ENCODE measurements around the gene CUTA.

Gene CUTA

DNA sequence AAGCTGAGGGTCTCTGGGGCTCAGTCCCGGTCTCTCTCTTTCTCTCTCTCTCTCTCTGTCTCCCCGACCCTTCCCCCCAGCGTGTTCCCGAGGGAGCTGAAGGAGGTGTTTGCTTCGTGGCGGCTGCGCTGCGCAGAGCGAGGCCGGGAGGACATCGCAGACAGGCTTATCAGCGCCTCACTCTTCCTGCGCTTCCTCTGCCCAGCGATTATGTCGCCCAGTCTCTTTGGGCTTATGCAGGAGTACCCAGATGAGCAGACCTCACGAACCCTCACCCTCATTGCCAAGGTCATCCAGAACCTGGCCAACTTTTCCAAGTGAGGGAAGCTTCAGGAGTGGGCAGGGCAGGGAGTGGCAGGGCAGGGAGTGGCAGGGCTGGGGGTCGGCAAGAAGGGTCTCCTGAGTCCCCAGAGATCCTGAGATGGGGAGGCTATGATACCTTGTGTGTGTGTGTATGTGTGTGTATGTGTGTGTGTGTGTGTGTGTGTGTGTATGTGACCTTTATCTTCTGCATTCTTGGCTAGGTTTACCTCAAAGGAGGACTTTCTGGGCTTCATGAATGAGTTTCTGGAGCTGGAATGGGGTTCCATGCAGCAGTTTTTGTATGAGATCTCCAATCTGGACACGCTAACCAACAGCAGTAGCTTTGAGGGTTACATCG lies 22.9 kb upstream of the CUTA start:
- in situ Hi-C loops (cut with MboI; ENCODE audit: low pct_unique_long_range_greater_than_20kb, low sequenced_read_pairs): no loop called here
- DNase-seq: no peak

DNA sequence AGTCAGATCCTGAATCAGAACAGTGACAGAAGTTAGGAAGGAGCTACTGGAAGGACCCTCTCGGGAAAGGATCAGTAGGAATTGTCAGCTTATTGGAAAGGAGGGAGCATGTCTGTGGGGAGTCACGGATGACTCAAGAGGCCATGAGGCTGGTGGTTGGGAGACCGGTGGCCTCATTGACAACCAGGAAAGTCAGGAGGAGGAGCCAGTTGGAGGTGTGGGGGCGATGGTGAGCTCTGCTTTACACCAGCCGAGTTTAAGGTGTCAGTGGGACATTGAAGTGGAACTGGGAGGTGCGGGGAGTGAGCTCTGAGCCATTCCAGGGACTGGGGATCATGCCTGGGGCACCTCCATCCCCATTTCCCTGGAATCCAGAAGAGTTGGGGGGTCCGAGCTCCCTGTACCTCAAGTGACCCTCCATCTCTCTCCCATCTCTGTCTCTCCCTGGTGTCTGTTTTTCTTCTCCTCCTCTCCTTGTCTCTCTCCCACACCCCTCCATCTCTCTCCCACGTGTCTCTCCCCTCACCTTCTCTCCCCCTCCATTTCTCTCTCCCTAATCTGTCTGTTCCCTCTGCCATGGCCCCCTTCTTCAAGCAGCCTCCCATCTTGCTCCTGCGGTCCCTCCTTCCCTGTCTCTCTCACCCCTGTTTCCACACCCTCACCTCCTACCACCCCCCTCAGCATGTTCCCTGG lies 22.2 kb upstream of the CUTA start:
- DNase-seq: no peak
- in situ Hi-C loops (cut with MboI; ENCODE audit: low pct_unique_long_range_greater_than_20kb, low sequenced_read_pairs): no loop called here

DNA sequence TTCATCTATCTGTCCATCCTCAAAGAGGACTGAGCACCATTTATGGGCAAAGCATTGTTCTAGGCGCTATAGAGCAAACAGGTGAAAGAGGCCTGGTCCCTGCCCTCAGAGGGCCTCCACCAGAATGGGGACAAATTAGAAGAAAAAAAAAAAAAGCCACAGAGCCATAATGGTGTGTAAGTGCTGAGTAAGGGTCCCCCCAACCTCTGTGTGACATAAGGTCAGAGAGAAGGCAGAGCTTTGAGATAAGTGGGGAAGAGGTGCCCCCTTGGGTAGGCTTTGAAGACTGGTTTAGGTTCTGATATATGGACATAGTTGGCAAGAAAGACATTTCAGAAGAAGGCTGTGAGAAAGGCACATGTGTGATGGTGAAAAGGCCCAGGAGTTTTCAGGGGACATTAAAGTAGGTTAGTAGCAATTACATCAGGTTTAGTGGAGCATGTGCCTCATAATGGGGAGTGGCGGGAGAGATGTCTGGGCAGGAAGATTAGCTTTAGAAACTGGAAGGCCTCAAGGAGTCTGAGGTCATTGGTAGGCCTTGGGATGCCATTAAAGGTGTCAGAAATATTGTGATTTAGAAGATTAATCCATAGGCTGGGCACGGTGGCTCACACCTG lies 21.2 kb upstream of the CUTA start:
- DNase-seq: no peak
- in situ Hi-C loops (cut with MboI; ENCODE audit: low pct_unique_long_range_greater_than_20kb, low sequenced_read_pairs): no loop called here

DNA sequence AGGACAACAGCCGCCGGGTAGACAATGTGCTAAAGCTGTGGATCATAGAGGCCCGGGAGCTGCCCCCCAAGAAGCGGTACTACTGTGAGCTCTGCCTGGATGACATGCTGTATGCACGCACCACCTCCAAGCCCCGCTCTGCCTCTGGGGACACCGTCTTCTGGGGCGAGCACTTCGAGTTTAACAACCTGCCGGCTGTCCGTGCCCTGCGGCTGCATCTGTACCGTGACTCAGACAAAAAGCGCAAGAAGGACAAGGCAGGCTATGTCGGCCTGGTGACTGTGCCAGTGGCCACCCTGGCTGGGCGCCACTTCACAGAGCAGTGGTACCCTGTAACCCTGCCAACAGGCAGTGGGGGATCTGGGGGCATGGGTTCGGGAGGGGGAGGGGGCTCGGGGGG lies 19.8 kb upstream of the CUTA start:
- DNase-seq: no peak

DNA sequence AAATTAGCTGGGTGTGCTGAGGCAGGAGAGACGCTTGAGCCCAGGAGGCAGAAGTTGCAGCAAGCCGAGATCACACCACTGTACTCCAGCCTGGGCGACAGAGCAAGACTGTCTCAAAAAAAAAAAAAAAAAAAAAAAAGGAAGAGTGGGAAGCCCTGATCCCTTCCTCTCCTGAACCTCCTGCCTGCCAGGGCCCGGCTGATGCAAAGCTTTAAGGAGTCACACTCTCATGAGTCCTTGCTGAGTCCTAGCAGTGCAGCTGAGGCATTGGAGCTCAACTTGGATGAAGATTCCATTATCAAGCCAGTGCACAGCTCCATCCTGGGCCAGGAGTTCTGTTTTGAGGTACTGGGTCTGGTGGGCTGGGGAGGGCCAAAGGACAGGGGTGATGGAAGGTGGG lies 17.1 kb upstream of the CUTA start:
- in situ Hi-C loops (cut with MboI; ENCODE audit: low pct_unique_long_range_greater_than_20kb, low sequenced_read_pairs): no loop called here
- no peak for DNase-seq

More for the DNA sequence above, 19.8 kb upstream of the CUTA start:
- in situ Hi-C loops (cut with MboI; ENCODE audit: low pct_unique_long_range_greater_than_20kb, low sequenced_read_pairs): no loop called here

DNA sequence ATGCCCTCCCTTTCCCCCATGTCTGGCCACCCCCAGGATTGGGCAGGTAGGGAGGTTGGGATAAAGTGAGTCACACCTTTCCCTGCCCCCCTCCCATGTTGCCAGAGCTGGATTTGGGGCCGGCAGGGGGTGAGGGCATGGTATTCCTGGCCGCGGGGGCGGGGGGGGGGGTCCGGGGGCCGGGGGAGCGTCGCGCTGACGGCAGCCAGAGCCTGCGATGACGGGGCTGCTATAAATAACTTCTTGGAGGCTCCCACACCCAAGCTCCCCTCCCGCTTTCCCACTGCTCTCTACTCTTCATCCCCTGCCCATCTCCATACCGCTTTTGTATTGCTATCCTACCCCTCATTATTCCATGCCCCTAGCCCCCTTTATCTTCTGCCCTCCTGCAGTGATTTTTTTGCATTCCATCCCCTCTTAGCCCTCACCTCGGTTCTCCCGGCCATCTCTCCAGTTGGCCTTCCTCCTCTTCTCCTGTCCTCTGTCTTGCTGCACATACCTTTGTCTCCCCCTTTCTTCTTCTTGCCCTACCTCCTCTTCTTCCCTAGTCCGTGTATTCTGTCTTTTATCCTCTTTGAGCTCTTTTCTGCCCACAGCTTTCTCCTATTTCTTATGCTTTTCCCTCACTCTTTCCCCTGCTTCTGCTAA lies 15.8 kb upstream of the CUTA start:
- no peak for DNase-seq
- in situ Hi-C loops (cut with MboI; ENCODE audit: low pct_unique_long_range_greater_than_20kb, low sequenced_read_pairs): no loop called here

DNA sequence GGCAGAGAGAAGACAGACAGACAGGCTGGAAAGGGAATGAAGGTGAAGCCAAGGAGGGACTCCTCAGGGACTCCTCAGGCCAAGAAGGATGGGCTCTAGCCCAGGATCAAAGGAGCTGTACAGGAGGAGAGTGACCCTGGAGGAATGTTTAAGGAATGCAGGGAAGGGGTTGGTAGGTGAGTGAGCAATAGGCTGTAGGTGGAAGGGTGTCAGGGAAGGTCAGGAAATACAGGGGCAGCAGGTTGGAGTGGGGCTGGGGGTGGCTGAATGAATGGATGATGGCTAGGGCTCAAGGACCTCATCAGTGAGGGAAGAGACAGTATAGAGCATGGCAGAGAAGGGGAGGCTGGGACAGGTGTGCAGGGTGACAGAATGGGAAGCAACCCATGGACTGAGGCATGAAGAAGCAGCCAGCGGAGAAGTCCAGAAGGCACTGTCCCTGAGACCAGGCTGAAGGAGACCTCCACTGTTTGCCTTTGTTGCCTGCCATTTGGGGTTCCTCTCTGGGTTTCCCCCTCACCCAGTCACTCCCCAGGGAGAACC lies 15.2 kb upstream of the CUTA start:
- in situ Hi-C loops (cut with MboI; ENCODE audit: low pct_unique_long_range_greater_than_20kb, low sequenced_read_pairs): no loop called here
- no peak for DNase-seq

DNA sequence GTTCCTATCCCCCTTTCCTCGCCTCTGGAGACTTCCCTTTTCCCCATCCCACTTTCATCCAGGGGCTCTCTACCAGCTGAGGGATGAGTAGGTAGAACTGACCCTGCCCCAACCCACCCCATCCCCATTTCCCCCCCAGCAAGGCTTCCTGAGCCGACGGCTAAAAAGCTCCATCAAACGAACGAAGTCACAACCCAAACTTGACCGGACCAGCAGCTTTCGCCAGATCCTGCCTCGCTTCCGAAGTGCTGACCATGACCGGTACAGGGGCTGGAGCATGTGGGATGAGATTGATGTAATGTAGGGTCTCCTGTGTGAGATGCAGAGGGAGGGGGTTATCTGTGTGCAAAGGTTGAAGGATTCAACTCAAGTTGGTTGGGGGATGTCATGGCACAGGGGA lies 14.6 kb upstream of the CUTA start:
- in situ Hi-C loops (cut with MboI; ENCODE audit: low pct_unique_long_range_greater_than_20kb, low sequenced_read_pairs): no loop called here
- no peak for DNase-seq

DNA sequence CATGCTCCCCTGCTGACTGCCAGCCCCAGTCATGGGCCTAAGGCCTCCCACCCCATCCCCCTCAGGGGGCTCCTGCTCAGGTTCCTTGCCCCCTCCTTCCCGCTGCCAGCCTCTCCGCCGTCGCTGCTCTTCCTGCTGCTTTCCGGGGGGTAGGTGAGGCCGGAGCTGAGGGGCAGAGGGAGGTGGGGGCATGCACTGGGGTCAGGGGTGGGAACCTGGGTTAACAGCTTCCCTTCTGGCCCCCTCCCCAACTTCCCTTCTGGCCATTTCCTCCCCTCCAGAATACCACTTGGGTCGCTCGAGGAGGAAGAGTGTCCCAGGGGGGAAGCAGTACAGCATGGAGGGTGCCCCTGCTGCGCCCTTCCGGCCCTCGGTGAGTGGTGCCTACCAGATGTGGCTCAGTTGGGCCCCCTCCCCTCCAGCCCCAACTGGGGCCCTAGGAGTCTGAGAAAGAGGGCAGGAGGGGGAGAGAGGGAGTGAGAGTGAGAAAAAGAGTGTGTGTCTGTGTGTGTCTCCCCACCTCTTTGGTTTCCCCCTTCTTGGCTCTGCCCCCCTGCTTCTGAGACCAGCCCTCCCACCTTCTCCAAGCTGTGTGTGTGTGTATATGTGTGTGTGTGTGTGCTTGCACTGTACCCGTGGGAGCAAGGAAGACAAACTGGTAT lies 14.1 kb upstream of the CUTA start:
- in situ Hi-C loops (cut with MboI; ENCODE audit: low pct_unique_long_range_greater_than_20kb, low sequenced_read_pairs): no loop called here
- DNase-seq: peak; percentile 22

DNA sequence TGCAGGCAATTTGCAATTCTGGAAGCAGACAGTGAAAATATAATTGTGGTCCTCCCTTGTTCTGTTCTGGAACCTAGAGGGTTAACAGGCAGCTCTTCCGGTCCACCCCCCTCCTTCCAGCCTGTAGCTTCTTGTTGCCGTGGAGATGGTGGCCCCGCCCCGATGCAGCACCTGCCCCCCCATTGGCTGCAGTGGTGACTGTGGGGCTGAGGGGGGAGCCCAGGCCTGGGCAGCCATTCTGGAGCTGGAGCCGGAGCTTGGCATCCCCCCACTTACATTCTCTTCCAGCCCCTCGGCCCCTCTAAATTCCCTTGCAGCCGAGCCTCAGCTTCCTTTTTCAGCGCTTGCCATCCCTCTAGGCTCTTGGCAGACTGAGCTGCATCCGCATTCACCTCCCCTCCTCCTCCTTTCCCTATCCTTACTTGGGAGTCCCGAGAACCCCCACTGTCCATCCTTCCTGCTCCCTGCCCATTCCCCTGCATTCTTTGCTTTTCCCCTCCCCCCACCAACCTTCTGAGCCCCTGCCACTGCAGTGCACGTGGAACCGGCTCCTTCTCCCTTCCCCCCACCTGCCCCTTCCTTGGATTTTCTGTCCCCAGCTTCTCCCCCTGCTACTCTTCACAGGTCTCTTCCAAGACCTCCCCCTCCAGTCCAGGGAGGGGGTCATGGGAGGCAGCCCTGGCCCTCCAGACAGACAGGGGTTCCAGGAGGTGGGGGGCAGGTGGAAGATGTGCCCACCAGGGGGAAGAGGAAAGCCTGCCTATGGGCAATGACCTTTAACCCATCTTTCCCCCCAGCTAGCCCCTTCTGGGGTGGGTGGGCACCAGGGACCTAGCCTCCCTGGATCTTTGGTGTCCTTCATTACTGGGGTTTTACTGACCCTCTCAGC lies 13.3 kb upstream of the CUTA start:
- in situ Hi-C loops (cut with MboI; ENCODE audit: low pct_unique_long_range_greater_than_20kb, low sequenced_read_pairs): no loop called here

DNA sequence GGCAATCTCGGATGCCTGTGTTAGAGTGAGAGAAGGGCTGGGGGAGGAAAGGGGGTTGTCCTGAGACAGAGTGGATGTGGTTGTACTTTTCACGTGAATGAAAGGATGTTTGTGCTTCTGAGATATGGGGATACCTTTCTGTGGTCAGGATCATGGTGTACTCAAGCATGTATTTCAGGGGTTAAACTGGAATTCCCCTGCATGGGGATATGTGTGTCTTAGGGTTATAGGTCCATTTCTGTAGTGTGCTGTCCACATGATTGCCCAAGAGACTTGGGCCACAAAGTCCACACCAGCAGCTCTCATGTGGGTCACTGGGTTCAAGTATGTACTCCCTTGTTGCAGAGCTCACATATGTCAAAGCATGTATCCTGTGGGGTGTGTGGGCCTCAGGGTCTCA lies 12.4 kb upstream of the CUTA start:
- in situ Hi-C loops (cut with MboI; ENCODE audit: low pct_unique_long_range_greater_than_20kb, low sequenced_read_pairs): no loop called here
- no peak for DNase-seq

More for the DNA sequence above, 13.3 kb upstream of the CUTA start:
- DNase-seq: peak; percentile 70

DNA sequence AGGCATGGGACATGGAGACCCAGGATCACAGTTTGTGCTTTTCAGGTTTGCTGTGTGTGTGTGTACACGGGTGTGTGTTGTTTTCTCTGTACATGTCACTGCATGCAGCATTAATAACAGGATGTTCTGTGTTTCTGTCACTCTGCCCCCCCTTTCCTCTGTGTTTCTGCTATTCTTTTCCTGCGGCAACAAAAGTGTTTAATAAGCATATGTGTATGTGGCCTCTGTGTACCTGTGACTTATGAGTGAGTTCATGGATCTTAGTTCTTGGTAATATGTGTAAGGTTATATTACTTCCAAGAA lies 11.8 kb upstream of the CUTA start:
- no peak for DNase-seq
- in situ Hi-C loops (cut with MboI; ENCODE audit: low pct_unique_long_range_greater_than_20kb, low sequenced_read_pairs): no loop called here

DNA sequence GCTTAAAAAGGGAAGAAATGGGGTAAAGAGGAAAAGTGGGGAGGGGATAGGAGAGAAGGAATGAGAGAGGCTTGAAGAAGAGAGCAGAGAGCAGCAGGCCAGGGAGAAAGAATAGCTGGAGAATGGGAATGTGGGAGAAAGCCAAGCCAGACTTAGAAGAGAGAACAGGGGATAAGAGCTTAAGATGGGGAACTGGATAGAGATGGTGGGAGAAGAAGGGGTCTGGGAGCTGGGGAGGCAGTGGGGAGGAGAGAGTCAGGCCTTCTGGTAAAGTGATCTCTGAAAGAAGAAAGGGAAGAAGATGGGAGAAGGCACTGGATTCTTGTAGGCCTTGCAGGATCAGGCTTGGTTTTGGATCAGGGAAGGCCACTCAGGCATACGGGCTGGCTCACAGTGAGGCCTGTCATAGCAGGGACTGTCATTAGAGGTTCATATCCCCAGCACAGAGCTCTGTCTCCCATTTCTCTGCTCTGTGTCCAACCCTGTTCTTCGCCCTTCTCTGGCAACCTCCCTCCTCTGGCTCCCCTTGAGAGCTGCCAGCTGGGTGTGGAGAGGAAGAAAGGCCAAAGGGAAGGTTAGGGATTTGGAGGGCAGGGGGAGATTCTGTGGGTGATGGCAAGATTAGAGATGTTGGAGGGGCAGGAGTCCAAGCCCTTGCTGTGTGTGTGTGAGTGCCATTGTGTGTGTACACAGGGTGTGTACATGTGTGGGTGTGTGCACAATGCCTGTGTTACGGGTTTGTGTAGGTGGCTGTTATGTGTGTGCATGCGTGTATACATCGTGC lies 11.3 kb upstream of the CUTA start:
- in situ Hi-C loops (cut with MboI; ENCODE audit: low pct_unique_long_range_greater_than_20kb, low sequenced_read_pairs): no loop called here
- DNase-seq: no peak

DNA sequence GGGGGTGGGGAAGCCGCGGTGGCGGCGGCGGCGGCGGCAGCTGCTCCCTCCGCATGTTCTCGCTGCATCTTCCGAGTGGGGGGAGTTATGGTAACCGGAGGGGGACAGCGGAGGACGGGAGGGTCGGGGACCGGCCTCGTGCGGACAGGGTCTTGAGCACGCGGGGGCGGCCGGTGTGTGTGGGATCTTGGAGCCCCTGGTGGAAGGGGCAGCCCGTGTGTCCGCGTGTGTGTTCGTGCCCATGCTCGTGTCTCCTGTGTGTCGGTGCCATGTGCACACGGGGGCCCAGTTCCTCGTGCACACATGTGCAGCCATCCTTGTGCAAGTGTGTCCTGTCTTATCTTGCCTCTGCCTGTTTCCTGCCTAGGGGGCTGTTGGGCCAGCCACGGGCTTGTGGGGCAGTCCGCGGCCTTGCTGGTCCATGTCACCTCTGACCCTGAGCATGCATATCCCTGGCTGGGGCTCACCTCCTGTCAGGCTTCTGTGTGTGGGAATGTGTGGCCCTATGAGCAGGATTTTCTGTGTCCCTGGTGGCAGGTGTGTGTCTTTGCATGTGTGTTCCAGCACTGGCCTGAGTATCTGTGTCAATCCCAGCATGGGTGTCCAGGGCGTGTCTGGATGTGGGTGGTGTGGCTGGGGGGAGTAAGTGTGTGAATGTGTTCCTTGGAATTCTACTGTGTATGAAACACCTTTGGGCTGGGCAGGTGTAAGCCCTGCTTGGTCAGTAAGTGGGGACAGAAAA lies 10.5 kb upstream of the CUTA start:
- in situ Hi-C loops (cut with MboI; ENCODE audit: low pct_unique_long_range_greater_than_20kb, low sequenced_read_pairs): no loop called here
- DNase-seq: peak; percentile 71

DNA sequence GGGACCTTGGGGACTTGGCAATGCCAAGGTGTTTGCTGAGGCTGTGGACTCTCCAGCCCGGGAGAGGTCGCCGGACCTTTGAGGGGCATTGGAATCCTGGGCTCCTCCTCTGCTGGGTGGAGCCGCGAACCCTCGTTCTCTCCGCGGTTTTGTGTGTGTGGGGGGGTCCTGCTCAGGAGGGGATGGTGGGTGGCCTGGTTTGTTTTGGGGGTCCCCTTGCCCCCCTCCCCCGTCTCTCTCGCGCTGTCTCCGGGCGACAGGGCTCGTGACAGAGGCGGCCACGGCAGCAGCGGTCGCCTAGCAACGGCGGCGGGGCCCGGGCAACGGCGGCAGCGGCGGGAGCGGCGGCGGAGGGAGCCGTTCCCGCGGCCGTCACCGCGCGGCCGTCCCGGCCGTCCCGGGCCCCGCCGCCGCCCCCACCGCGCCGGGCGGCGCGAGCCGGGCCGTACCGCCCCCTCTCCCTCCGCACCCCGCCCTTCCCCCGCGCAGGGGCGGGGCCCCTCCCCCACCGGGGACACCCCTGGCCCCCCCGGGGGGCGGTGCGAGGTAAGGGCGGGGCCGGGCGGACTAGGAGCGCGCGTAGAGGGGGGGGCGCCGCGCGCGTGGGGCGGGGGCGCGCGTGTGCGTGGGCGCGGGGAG lies 9.8 kb upstream of the CUTA start:
- DNase-seq: peak; percentile 28
- in situ Hi-C loops (cut with MboI; ENCODE audit: low pct_unique_long_range_greater_than_20kb, low sequenced_read_pairs): no loop called here

DNA sequence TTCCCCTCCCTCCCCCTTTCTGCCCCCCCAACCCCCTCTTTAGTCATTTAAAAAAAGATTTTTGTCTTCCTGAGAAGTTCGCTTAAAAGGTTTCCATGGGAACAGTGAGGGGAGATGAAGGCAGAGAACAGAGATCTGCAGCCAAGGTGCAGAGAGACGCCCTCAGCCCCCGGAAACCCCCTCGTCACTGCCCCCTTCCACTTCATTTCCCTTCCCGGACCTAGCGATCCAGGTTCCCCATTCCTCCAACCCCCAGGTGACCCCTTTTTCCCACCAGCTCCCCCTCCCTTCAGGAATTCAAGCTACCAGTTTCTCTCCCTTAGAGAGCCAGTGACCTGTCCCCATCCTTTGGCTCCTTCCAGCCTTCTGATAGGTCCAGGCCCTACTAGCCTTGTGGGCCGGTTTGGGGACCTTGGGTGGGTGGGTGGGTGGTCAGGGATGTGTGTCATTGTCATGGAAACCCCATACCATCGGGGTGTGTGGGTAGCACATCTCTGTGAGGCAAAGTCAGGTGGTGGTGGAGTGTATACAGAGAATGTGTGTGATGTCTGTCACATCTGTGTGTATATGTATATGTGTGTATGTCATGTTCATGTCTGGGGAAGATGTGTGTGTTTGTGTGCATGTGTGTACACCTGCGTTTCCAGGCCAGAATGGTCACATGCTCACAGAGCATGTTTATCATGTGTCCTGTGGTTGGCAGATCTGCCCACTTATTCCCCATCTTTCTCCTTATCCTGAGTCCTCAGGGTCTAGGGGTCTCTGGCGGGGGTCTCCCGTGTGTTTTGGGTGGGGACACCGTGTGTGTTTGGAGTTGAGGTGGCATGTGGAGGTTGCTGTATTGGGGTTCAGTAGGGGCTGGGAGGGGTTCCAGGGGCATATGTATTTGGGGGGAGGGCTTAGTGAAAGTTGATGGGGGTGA lies 8.9 kb upstream of the CUTA start:
- DNase-seq: no peak
- in situ Hi-C loops (cut with MboI; ENCODE audit: low pct_unique_long_range_greater_than_20kb, low sequenced_read_pairs): no loop called here
